Stimulated activated CD8-positive, alpha-beta memory T cell treated with anti-CD3 and anti-CD28 coated beads, Interleukin-15, amount 100 ng/mL, for 48 hours (primary cell): ENCODE measurements around the gene ARHGEF4.

Experiments
- DNase-seq, 2 donors: peaks; one replicate each; pipeline ENCODE4 v3.0.0-alpha.2; 2020; ENCODE audit warnings: low read depth in 2 of 2

ARHGEF4 gene, protein sequence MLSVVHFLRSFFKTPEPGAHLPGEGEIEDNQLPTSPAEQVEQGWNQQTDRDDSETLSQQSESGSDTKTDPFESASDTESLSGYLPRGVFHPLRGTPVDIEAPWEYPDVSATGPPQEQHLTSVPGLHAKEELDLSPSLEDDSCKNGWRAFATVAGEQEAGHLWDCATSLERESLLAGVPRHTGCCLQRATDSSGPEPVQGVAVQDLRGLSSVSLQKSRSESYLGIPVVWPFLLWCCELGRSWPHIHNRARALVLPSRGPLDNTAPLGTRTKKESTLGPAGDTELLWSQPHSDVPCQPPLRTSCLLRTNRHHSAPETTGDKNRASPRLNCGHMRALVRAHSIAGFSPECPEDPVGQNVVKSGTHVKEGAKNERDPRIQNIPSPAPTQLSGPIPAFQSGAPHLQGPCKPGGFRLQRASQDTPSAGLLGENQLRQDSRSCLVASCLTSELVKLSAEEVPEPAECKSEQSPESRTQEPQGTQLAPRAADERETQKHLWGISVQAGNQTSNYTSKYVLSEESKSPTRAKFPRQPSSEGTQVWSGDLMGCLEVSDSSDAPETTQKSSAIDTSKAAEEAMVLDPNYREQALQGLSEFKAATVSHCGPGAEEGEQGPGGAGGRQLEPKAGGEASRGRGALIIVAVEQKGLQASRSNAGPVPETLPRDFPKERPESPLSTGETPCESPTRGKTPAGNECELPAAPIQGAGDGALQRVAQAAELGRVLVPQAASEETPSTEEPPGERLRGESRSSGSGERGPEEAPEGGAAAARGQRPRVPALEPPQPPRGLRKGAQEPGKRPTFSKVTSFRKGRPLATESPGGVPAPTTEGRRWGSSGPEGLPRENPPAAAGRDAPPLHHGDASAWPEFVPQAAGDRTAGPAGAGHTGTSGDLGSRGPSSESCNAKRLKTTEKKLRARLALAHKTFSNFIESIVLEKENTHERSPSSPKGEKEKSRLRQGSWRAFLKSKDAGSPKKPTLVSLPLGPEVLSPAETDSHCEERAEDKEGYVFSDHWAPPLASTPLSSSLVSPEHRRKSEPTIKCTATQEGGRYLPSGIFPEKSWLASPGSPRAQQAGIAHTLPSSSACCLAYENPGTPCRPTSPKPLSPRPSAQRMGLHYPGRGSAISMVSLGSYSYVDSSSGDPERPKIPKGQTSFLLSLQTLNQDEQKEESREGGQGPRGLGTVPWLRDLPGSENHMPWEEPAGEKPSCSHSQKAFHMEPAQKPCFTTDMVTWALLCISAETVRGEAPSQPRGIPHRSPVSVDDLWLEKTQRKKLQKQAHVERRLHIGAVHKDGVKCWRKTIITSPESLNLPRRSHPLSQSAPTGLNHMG (N-terminal part only)

DNA sequence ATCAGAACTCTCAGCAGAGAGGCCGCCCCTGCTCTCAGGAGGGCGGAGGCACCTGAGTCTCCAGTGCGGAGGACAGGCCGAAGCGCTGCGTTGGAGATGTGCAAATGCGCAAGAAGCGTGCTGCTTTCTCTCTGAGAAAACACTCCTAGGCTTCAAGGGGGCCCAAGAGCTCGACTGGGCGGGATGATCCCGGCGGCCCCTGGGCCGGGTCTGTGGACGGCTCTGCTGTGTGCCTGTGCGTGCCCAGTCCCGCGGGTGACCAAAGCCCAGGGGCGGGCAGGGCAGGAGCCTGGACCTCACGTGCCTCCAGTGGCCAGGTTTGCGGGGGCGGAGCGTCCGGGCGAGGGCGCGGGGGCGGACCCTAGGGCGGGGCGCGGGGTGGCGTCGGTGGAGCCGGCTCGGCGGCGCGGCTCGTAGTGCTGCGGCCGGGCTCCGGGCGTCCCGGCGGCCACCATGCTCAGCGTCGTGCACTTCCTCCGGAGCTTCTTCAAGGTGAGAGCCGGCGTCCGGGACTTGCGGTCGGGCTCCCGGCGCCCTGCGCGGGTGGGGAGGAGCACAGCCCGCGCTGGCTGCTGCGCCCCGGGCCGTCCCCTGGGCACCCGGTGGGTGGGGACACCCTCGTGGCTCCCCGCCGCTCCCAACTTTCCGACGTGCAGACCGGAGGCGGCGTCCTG is at the start of gene ARHGEF4:
Gene ARHGEF4 (plus strand): TSS at position 414 of the 674 bp plus-strand sequence. CDS start 40 bp downstream, at position 454.
- DNase-seq: no peak

DNA sequence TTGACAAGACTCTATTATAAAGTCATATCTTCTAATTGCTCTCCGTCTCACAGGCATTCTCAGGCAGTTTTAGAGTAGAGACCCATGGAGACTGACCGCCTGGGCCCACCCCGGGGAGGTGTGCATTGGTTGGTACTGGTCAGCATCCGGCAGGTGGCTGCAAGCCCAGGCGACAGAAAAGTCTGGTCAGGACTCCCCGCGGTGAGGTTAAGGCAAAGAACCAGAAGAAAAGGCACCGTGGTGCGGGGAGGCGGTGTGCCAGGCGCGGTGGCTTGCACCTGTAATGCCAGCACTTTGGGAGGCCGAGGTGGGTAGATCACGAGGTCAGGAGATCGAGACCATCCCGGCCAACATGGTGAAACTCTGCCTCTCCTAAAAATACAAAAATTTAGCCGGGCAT is 48.9 kb upstream of the ARHGEF4 start:
- DNase-seq: no peak

DNA sequence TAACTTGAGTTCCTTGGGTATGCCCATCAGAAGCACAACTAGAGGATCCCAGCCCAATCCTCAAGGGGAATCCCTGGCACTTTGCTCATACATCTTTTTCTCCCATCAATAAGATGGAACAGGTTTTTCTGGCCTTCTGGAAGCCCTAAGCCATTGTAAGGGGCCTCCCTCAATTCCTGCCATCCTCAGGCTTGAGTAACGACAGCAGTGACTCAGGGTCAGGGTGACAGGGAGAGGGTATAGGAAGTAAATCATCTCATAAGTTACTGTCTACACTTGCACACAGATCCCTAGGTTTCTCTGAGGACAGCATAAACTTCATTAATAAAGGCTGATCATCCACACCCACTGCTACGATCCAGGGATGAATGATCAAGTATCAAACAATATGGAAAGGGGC is 46.4 kb upstream of the ARHGEF4 start:
- DNase-seq: no peak

DNA sequence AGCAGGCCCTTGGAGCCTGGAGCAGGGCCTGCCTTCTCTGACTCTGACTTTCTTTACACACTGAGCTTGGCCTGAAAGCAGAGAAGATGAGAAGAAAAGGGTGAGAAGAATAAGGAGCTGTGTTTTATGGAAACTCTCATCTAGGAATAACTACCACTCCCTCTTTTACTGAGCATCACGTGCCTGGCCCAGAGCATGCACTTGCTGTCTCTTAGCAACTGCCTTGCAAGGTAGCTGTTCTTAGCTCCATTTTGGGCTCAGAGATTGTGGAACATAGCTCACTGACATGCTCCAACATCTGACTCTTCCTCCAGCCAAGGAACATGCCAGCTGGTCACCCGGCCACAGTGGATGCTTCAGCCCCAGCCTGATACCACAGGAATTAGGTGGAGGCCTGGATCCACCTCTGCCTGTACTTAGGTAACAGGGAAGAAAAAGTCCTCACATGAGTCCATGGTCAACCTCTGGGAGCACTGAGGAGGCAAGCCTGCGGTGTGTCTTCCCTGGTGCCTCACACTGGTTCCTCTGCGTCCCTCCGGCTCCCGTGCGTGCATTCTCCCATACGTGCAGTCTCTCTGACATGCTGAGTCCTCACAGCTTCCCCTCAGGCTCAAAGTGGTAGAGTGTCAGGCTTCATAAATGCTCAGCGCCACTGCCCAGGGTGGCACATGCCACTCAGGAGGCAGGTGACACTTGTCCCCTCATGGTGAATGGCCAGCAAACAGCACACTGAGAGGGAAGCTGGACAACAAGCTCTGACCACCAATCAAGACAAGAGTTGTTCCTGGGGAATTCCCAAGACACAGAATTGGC is 45.7 kb upstream of the ARHGEF4 start:
- no peak for DNase-seq

DNA sequence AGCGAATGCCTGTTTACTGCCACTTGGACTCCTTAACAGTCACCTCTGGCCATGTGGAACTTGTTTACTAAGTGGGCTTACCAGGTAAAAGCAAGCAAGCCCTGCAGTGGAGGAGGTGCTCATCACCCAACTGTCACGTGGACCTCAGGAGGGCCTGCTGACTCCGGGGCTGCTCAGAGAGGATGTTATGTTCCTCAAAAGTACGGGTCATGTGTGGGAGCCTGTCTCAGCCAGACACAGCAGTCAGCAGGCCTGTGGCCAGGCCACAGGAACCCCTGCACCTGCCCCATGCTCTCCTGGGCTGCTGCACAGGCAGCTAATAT is 45.1 kb upstream of the ARHGEF4 start:
- no peak for DNase-seq

DNA sequence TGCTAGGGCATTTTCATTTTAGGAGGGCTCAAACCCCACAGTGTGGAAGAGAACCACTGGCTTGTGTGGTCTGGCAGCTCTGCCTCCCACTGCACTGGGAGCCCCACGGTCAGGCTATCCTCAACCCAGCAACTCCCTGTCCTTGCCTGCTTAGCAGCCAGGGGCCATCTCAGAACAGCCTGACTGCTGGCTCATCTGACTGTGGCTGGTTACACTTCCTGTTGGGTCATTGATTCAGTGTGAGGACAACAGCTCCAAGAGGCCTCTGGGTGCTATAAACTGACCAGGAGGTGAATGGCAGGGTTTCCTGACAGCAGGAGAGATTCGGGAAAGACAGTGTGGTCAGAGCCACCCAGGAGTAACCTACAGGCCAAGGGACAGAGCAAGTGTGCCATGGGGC is 41.3 kb upstream of the ARHGEF4 start:
- DNase-seq: no peak

DNA sequence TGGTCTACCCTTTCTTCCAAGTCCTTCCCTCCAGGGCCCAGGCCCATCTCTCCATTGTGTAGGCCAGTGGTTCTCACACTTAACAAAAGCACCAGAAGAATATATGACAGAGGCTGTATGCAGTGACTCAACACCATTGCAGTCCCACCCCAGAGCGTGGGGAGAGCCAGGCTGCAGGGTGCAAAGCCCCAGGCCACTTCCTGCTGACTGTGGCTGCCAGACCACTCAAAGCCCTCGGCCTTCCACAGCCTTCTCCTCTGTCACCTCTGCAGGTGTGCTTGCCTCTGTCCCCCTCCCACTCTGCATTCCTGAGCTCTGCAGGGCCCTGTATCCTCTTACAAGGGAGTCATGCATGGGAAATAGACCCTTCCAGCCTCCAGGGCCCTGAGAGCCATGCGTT is 40.4 kb upstream of the ARHGEF4 start:
- peak; percentile 11 to 22 for DNase-seq

DNA sequence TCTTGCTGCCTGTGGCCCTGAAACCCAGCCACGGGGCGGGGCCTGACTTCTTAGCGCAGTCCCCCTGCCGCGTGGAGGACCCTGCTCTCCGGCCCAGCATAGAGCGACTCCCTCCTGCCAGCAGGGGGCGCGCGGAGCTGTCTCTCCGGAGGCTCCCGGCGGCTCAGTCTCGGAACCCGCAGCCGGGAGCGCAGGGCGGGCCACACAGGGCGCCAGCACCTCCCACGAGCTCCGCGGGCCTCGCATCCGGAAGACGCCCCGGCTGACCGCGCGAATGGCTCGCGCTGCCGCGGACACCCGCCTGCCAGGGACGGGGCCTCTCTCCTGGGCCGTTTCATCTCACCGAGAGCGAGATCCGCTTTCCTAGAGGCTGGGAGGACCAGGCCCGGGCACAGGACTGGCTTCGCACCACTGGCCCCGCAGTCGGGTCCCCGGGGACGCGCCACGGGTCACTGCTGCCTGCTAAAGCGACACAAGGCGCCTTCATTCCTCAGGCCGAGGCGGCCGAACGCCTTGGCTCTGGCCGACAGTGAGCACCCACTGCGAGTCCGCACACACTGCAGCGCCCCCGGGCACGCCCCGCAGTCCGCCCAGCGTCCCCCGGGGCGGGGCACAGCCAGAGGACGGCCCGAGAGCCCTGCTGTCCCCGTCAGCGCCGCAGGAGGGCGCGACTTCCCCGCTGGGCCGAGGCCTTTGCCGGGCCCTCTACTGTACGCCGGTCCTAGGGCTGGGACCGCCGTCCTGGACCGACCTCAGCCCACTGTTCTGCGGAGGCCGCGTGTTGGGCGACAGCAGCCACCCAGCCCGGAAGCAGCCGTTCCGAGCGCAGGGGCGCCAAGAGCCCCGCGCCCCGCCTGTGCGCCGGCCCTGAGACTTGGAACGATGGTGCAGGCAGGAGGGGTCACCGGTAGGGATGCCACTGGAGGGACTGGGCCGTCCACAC is 39.0 kb upstream of the ARHGEF4 start:
- peak; percentile 84 to 86 for DNase-seq

DNA sequence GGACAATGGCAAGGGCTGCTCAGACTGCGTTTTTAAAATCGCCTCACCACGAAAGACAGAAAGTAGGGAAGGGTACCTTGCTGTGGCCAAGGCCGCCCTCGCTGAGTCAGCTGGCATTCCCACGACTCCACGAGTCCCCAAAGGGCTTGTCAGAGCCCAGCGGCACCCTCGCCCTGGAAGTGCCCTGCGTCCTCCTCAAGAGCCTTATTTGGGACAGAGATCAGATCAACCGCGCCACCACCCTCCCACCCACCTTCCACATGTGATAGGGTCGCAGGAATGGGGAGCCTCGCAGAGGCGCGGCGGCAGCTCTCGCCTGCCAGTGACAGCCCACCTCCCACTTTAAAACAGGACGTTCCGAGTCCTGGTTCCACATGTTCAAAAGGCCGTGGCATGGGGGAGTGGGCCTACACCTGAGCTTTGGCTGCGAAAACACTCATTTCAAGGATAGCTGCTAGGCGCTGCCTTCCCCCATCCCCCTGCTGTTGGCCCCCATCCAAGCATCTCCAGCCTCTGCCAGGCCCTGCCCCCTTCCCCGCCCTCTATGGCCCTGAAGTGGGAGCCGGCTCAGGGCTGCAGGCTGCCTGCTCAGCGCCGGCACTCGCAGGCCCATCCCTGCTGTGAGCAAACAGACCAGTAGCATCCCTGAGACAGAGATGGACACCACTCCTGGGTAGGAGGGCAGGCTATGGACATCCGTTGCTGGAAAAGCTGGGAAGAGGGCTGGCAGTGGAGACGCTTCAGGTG is 38.1 kb upstream of the ARHGEF4 start:
- DNase-seq: no peak

DNA sequence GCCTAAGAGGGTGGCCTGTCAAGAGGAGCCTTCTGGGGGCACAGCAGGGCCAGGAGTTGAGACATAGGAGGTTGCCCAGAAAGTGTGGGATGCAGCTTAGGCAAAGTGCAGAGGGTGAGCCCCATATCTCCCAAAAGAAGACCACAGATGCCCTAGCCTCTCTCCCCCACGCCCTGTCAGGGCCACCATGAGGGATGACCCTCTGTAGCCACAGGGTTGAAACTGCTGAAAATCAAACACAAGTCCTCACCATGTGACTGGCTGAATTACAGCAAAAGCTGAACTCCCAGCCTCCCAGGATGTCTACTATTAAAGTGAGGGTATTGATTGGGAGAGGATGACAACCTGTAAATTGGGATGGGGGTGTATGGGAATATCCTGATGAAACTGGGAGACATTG is 37.4 kb upstream of the ARHGEF4 start:
- DNase-seq: no peak

DNA sequence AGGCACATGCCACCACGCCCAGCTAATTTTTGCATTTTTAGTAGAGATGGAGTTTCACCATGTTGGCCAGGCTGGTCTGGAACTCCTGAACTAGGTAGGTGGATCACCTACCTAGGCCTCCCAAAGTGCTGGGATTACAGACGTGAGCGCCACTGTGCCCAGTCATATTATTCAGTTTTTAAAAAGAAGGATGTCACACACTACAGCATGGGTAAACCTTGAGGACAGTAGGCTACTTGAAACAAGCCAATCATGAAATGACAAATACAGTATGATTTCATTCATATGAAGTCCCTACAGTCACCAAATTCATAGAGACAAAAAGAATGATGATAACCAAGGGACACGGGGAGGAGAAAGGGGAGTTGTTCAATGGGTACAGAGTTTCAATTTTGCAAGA is 31.1 kb upstream of the ARHGEF4 start:
- DNase-seq: no peak

DNA sequence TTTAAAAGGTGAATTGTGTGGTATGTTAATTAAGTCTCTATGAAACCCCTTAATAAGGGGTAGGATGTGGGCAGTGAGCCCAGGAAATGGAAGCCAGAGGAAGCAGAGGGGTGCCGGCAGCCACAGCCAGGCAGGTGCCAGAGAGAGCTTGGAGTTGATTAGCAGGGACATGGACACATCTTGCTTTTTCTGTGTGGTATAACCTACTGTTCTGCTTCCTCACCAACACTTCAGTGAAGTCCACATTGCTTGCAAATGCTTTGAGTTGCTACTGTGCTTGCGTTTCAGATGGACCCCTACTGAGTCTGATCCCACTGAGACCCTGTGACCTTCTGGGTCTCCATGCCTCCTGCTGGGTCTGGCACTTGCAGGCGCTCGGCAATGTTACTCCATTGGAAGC is 30.3 kb upstream of the ARHGEF4 start:
- no peak for DNase-seq

DNA sequence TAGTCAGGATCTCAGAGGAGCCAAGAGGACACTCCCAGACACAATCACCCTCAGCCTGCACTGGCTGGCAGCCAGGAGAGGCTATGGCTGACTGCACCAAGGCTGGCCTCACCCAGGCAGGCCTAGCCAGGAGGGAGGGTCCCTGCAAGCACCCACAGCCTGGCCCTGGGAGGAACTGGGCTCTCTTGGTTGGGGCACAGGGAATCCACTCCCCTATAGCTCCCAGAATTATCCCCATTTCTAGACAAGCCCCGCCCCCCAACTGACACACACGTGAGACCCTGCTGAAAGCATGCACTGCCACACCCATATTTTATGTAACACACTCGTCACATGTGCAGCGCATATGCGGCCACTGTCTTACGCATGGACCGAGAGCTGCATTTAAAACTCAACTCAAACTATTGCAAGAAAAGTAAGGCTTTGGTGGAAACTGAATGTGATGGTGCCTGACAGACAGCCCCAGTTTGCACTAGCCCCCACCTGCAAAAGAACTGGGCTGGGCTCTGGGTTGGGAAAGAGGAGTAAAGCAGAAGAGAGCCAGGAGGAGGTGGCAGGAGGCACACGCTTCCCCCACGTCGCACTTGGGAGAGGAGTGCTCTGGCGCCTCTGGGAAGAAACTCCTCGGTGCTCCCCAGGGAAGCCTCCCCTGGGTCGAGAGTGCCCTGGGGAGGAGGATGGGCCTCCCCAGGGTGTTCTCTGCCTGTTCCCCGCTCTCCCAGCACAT is 28.9 kb upstream of the ARHGEF4 start:
- no peak for DNase-seq

DNA sequence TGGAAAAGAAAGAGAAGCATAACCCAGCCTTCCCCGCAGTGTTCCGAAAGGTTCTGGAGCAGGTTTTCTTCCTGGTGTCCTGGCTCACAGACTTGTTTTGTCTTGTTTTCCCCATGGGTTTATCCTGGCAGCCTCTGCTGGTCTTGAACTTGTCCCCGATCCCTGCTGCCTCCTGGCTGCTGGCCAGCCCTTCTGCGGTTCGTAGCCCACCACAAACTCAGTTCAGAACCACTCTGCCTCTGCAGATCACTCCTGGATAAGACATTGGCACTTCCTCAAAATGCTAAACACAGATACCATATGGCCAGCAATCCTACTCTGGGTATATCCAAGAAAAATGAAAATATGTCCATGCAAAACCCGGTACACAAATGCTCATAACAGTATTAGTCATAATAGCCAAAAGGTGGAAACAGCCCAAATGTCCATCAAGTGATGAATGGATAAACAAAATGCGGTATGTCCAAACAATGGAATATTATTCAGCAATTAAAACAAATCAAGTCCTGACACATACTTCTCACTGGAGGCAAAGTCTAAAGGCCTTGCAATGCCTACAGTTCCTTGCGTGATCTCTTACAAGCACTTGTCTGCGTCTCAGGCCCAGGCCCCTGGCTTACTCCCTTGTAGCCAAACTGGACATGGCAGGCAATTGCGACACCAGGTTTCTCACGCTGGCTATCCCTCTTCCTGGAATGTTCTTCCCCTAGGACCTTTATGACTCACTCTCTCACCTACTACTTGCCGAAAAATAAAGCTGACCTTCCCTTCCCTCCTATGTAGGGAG is 28.0 kb upstream of the ARHGEF4 start:
- no peak for DNase-seq

DNA sequence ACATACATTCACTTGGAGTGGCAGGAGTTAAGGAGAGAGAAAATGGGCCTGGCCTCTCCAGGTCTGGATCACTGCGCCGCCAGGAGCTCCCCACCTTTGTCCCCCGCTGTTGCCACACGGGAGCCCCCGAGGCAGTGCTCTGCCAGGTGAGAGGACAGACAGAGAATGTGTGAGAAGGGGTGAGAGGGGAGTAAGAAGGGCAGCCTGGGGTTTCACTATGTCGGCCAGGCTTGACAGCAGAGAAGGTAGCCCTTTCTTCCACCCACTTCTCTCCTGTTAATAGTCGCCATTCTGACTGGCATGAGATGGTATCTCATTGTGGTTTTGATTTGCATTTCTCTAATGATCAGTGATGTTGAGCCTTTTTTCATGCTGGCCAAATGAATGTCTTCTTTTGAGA is 26.2 kb upstream of the ARHGEF4 start:
- no peak for DNase-seq

DNA sequence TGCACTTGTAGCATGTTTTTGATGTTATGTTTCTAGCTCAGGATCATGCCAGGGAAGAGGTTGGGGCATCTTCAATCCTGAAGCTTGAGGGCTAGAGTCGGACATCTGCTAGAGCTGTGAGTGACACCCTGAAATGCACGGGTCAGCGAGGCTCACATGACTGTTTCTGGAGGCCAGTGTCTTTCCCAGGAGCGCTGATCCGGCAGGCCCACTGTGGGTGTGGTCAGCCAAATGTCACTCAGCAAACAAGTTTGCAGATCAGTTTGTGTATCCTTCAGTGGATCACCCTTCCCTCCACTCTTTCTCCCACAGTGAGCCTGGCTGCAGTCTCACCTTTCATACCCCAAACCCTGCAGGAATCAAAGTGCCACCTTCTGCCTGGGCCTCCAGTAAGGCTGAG is 23.0 kb upstream of the ARHGEF4 start:
- DNase-seq: no peak

DNA sequence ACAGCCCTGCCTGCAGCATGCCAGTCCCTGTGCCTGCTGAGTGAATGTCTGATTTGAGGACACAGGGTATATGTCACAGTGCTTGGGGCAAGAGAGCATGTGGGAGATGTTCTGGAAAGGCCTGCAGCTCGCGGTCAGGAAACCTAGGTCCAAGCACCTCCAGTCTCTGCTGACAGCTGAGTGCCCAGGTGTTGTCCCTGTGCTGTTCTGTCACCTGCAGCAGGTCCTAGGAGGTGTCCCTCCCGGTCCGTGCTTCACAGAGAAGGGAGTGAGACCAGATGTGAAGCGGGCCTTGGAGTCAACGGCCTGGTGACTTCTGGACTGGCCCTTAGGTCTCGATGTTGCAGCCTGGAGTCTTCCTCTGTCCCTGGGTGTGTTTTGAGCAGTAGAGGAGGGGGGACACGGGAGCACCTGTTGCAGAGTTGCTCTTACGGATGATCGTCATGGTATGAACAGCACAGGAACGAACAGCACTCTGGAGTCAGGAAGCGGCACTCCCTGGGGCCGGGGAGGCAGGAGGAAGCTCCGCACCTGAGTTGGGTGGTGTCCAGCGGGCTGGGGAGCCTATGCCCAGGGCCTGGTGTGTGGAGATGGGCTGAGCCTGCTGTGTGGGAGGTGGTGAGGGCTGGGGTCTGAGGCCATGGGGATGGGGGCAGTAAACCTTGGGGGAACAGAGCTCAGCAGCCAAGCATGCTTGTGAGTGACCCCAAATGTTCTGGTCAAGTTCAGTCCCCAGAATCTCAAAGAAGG is 21.6 kb upstream of the ARHGEF4 start:
- no peak for DNase-seq
